Inferior parietal cortex (tissue), 1 donor: ENCODE measurements around the gene BDH1.

Source experiments
- DNase-seq: peaks from one replicate; pipeline ENCODE4 v3.0.0-alpha.2; 2016; ENCODE audit errors: extremely low spot score

BDH1 gene

GRCh38 chr3:197547306-197548011 lies 8.3 kb downstream of the BDH1 start:
- no peak for DNase-seq

DNA sequence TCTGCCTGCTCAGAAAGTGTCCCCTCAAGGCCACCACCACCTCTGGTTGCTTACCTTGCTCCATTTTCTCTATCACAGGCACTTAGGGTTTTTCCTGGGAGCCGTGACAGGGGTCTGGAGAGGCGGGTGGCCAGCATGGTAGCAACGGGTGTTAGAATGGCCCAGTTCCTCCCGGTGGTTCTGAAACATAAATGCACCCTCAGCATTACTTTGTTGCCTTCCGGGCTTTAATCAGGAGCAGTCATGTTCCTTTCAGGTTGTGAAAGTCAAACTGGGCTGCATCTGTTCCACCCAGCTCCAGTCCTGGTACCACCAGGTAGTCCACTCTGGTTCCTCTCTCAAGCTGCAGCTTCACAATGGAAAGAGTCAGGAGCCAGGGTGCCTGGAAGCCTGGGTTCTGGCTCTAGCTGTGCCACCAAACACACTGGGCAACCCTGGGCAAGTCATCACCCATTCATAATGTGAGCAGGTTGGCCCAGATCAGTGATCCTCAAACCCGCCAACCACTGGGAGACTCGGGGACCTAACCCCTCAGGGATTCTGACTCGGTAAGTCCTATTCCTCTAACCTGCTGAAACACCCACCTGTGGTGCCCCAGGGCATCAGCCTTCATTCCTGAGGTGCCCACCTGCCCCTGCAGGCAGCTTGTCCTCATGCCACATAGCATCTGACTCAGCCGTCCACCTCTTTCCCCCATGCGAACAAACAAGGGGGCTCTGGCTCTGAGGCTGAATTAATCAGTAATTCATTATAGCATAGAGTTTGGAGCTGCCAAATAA lies 9.3 kb downstream of the BDH1 start:
- no peak for DNase-seq

DNA sequence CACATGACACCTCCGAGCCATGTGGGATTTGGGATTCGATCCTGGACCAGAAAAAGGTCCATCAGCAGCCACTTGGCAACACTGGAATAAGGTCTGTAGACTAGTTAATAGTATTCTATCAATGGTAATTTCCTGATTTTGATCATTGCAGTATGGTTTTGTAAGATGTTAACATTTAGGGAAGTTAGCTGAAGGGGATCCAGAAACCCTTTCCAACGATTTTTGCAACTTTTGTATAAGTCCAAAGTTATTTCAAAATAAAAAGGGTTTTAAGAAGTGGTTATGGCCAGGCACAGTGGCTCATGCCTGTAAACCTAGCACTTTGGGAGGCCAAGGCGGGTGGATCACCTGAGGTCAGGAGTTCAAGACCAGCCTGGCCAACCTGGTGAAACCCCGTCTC lies 10.2 kb downstream of the BDH1 start:
- DNase-seq, result no peak

DNA sequence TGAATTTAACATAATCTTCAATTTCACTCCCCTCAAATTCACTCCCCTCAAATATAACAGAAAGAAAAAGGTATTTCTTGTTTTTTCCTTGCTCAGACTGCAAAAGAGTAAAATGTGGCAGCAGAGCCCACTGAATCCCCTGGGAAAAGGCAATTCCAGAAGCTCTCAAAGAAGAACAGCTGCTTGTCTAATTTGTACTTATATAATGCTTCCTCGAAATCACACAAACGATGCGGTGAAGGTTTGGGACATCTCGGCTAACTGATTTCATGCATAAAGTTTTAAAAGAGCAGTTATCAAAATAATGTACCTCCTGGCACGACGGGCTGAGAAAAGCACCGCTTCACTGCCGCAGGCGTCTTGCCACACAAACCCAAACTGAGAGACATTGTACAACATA lies 10.7 kb downstream of the BDH1 start:
- no peak for DNase-seq

DNA sequence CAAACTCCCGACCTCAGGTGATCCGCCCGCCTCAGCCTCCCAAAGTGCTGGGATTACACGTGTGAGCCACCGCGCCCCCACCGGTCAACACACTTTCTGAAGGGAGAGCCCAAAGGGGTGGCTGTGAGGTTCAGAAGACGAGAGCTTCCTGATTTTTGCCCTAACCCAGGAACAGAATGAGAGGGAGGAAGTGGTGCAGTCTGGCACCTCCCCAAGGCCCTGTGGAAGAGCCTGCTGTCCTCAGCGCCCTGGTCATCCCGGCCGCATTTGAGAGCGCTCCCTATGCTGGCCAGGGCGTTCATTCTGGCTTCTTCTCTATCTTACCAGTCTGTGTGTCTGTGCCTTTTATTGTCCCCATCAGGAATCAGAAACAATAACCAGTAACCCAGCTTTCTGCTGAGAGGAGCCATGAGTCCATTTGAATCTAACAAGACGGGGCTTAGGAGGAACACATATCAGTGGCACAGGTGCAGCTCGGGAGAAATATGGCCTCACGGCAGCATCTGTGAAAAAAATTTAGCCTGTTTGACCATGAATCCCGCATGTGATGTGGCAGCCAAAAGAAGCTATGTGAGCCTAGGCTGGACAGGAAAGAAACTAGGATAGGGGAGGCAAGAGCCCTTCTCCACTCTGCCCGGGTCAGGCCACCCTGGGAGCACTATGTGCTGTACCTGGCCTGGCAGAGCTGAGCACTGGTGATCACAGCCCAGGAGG lies 12.9 kb downstream of the BDH1 start:
- no peak for DNase-seq

DNA sequence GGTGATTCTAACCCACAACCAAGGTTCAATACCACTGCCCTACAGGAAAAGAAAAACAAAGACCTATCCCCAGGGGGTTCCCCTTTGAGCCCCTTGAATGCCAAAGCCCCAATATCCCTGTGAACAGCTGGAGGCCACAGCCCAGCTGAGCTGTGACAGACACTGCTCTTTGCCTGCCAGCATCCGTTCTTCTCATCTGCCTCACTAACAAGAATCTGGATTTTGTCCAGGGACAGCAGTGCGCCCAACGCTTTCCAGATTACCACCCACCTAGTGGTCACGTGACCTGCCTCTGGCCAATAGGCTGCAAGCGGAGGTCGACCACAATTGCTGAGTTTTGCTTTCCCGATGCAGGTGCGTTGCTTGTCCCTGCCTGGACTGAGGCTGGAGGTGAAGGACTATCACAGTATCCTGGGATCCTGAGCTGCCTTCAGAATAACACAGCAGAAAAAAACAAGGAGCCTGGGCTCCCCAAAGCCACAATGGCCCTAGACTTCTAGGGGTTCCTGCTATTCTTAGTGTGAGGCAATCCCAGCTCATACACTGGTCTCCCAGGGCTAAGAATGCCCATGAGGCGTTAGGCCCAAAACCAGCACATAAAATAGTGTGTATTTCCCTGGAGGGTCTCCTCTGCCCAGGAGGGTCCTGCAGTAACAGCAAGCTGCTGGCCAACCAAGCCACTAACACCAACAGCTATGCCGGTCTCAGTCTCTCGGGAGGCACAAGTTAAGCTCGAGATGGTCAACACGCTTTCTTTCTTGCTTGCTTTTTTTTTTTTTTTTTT lies 13.8 kb downstream of the BDH1 start:
- peak; percentile 79 for DNase-seq

- DNase-seq, result no peak
Observed at GRCh38 chr3:197540961-197541377, 14.8 kb downstream of the BDH1 start.

- DNase-seq, result no peak
Observed at GRCh38 chr3:197539651-197540051, 16.1 kb downstream of the BDH1 start.

DNA sequence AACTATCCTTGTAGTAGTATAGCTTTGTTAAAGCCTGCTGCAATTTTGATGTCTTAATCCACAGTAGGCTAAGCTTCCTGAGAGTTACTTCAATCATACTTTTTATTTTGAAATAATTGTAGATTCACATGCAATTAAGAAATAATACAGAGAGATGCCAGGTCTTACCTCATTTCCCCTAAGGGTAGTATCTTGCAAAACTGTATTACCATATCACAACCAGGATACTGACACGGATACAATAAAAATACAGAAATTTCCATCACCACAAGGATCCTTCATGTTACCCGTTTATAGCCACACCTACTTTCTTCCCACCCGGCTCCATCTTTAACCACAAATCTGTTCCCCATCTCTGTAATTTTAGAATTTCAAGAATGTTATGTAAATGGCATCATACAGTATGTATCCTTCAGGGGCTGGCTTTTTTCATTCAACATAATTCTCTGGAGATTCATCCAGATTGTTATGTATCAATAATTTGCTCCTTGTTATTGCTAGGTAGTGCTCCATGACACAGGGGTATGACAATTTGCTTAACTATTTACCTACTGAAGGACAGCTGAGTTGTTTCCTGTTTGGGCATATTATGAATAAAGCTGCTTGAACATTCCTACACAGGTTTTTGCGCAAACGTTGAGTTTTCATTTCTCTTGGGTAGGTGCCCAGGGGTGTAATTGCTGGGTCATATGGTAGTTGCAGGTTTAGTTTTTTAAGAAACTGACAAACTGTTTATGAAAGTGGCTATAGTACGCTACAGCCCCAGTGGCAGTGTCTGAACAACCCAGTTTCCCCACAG lies 21.6 kb downstream of the BDH1 start:
- no peak for DNase-seq

- DNase-seq, result no peak
Observed at GRCh38 chr3:197533396-197533795, 22.4 kb downstream of the BDH1 start.

- no peak for DNase-seq
Observed at GRCh38 chr3:197532388-197532787, 23.4 kb downstream of the BDH1 start.

GRCh38 chr3:197528190-197528589 lies 27.6 kb downstream of the BDH1 start:
- no peak for DNase-seq

DNA sequence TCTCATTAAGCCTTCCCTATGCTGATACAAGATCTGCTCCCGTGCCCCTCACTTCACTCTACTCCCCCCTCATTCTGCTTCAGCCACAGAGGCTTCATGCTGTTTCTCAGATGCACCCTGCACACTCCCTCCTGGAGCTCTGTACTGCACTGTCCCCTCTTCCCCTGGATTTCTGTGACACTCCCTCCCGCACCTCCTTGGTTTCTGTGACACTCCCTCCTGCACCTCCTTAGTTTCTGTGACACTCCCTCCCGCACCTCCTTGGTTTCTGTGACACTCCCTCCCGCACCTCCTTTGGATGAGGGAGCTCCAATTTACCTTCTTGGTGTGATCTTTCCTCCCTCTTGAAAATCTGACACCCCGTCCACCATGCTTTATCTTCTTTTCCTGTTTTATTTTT lies 28.2 kb downstream of the BDH1 start:
- DNase-seq, result no peak

DNA sequence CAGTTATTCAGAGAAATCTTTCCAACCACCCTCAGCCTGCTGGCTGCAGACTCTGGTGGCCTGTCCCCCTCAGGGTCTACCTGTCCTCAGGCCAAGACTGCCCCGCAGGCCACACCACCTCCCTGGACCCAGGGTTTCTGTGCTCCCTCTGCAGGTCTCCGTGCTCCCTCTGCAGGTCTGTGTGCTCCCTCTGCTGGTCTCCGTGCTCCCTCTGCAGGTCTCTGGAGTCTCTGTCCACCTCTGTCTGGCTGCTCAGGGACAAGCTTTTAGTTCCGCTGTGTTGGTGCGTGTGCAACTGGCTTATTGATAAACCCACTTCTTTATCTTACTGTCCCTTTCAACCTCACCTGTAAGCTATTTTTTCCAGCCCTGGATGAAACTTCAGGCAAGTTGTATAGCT lies 30.1 kb downstream of the BDH1 start:
- no peak for DNase-seq

DNA sequence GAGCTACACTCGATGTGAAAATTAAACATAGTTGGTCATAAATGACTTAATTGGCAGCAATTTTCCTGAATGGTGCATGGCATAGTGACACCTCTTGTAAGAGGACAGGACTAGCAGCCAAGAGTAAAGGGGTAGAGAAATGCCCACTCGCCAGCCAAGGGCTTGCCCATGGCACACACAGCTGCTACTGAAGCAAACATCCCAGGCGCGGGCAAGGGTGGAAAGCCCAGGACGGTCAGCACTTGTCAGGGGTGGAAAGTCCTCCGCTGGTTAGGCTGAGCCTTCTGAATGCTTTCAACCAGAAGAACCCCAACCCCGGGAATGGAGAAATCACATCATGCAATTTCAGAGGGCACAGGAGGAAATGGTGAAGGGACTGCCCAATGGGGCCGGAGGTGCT lies 31.6 kb downstream of the BDH1 start:
- DNase-seq, result no peak

- DNase-seq, result no peak
Observed at GRCh38 chr3:197523526-197523925, 32.2 kb downstream of the BDH1 start.

DNA sequence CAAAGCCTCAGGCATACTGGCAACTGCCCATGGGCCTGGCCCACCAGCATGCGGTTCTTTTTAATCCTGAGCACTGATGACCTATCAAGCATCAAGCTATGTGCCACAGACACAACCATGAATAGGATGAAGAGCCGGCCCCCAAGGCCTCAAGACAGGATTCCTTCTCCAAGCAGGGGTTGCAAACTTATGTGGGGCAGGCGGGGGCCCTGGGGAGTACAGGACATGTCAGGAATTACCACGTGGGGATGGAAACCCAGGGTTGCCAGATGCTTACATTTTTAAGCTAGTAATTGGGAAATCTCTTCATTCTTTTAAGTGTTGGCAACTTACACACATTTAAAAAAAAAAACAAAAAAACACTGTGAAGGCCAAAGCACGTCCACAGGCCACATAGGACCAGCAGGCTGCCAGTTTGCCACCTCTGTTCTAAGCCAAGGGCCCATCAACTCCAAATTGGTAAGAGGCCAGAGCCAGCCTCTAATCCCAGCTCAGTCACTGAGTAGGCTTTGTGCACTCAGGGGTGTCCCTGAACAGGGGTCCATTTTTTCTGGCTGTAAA lies 32.8 kb downstream of the BDH1 start:
- DNase-seq, result no peak

DNA sequence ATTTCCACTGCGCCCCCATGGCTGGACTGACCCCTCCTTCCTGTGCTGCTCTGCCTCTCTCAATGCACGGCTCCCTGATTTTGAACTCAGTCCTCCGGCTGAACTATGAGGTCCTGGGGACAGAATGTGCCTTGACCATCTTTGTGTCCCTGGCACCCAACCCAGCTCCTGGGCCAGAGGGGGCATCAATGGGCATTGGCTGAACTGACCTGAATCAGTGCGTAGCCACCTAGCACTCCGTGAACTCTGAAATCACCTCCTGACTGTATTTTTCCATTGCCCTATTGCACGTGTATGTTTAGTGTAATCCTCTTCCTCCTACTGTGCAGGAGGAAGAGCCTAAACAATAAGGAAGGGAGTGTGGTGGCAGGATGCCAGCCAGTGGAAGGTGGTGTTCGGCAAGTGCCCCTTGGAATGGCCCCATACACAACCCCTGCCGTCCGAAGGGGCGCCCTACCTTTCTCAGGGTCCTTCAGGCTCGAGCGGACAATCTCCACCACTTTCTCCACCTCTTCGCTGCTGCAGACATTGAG lies 33.5 kb downstream of the BDH1 start:
- no peak for DNase-seq

DNA sequence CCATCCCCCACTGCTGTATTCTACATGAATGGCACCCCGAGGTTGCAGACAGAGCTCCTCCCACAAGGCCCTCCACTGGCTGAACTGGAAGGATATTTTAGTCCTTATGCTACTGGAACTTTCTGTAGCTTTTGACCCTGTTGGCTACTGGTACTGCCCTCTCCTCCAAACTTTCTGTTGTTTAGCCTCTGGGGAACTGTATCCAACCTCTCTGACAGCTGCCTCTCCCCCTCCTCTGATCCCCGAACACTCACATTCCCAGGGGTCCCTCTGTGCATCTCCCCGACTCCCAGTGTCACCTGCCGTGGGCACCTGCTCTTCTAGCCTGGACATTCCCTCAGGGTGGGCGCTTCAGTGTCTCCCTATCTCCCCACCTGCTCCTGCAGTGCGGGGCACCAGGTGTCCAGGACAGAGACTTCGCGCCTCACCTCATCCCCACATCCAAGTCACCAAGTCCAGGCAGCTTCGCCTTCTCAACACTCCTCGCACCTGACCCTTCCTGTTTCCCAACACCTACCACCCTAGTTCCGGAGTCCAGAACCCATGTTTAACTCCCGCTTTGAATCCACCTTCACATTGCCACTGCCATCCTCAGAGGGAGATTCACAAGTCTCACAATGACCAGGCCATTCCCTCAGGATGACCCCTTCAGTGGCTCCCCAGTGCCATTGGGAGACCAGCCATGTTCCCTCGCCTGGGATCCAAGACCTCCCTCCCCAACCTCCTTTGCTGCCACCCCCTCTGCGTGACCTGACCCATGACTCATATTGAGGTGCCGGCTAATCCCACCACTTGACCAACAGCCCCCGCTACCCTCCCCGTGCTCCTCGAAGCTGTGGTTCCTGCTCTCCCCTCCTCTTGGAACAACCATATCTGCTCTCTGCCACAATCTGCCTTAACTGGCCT lies 34.2 kb downstream of the BDH1 start:
- DNase-seq, result no peak
